H9 (cell line): Measurements from ENCODE around the gene CSDE1. TPM values are rescaled to one million over a fixed set of nuclear protein-coding genes. Genes with fewer than 3 reads are reported as not detected.

Experiments used
- DNase-seq: peaks from one replicate; pipeline ENCODE4 v3.0.0-alpha.2; 2017
- H2AFZ ChIP-seq: one replicate; pipeline ENCODE4 v1.6.1; 2013; ENCODE audit warnings: mild to moderate bottlenecking, low read length, control low read depth, moderate library complexity
- H2AK5ac ChIP-seq: 2 replicates; pipeline ENCODE4 v1.6.1; 2013; ENCODE audit warnings: low read length, control low read depth, mixed read lengths; ENCODE audit not compliant: insufficient read length
- H2BK120ac ChIP-seq: one replicate; pipeline ENCODE4 v1.6.1; 2013; ENCODE audit warnings: low read depth, mild to moderate bottlenecking, low read length, control low read depth, inconsistent platforms; ENCODE audit not compliant: poor library complexity, severe bottlenecking
- H2BK12ac ChIP-seq: 2 replicates; pipeline ENCODE4 v1.6.1; 2013; ENCODE audit warnings: low read length, control low read depth, mixed read lengths, low read depth; ENCODE audit not compliant: insufficient read length
- H2BK15ac ChIP-seq: 2 replicates; pipeline ENCODE4 v1.6.1; 2013; ENCODE audit warnings: low read depth, low read length, control low read depth
- H2BK20ac ChIP-seq: one replicate; pipeline ENCODE4 v1.6.1; 2013; ENCODE audit warnings: low read depth, mild to moderate bottlenecking, low read length, control low read depth, inconsistent platforms; ENCODE audit not compliant: poor library complexity, severe bottlenecking
- H2BK5ac ChIP-seq: 2 replicates; pipeline ENCODE4 v1.6.1; 2013; ENCODE audit warnings: low read length, control low read depth, mixed read lengths; ENCODE audit not compliant: insufficient read length
- H3K14ac ChIP-seq: 2 replicates; pipeline ENCODE4 v1.6.1; 2013; ENCODE audit warnings: low read length, control low read depth; ENCODE audit not compliant: insufficient read depth
- H3K18ac ChIP-seq: 2 replicates; pipeline ENCODE4 v1.6.1; 2013; ENCODE audit warnings: low read depth, mild to moderate bottlenecking, mixed read lengths, low read length, control low read depth; ENCODE audit not compliant: insufficient read length
- H3K23ac ChIP-seq: 2 replicates; pipeline ENCODE4 v1.6.1; 2013; ENCODE audit warnings: low read length, control low read depth, mixed read lengths, low read depth; ENCODE audit not compliant: insufficient read length
- H3K23me2 ChIP-seq: 2 replicates; pipeline ENCODE4 v1.6.1; 2013; ENCODE audit warnings: low read depth, mild to moderate bottlenecking, mixed read lengths, low read length, control low read depth; ENCODE audit not compliant: insufficient read length, poor library complexity, severe bottlenecking
- H3K27ac ChIP-seq: 2 replicates; pipeline ENCODE4 v1.5.1; 2013; ENCODE audit warnings: low read length, control low read depth, mixed read lengths, low read depth; ENCODE audit not compliant: insufficient read length
- H3K27me3 ChIP-seq: 2 replicates; pipeline ENCODE4 v1.6.1; 2013; ENCODE audit warnings: low read length, control low read depth, inconsistent platforms; ENCODE audit not compliant: insufficient read depth
- H3K4ac ChIP-seq: 2 replicates; pipeline ENCODE4 v1.6.1; 2013; ENCODE audit warnings: low read depth, mild to moderate bottlenecking, control low read depth, inconsistent platforms, low read length, moderate library complexity
- H3K4me1 ChIP-seq: 2 replicates; pipeline ENCODE4 v1.6.1; 2013; ENCODE audit warnings: low read length, control low read depth, inconsistent platforms; ENCODE audit not compliant: insufficient read depth
- H3K4me2 ChIP-seq: 2 replicates; pipeline ENCODE4 v1.6.1; 2013; ENCODE audit warnings: low read length, control low read depth, mixed read lengths; ENCODE audit not compliant: insufficient read length, insufficient read depth
- H3K56ac ChIP-seq: 2 replicates; pipeline ENCODE4 v1.6.1; 2013; ENCODE audit warnings: low read depth, mild to moderate bottlenecking, mixed read lengths, low read length, control low read depth; ENCODE audit not compliant: insufficient read length
- H3K79me1 ChIP-seq: 2 replicates; pipeline ENCODE4 v1.6.1; 2013; ENCODE audit warnings: low read depth, mild to moderate bottlenecking, moderate library complexity, low read length, control low read depth, inconsistent platforms; ENCODE audit not compliant: insufficient read depth, poor library complexity, severe bottlenecking
- H3K79me2 ChIP-seq: 2 replicates; pipeline ENCODE4 v1.6.1; 2013; ENCODE audit warnings: low read length, control low read depth, inconsistent platforms; ENCODE audit not compliant: insufficient read depth
- H3K9ac ChIP-seq: 2 replicates; pipeline ENCODE4 v1.6.1; 2013; ENCODE audit warnings: low read length, control low read depth, mixed read lengths; ENCODE audit not compliant: insufficient read length; ENCODE audit errors: extremely low read depth
- H3K9me3 ChIP-seq: one replicate; pipeline ENCODE4 v1.6.1; 2013; ENCODE audit warnings: low read depth, low read length, inconsistent platforms; ENCODE audit not compliant: control insufficient read depth
- H3T11ph ChIP-seq: one replicate; pipeline ENCODE4 v1.6.1; 2013; ENCODE audit warnings: mild to moderate bottlenecking, low read length, control low read depth, inconsistent platforms
- H4K20me1 ChIP-seq: one replicate; pipeline ENCODE4 v1.6.1; 2013; ENCODE audit not compliant: control insufficient read depth, insufficient read length, insufficient read depth
- H4K5ac ChIP-seq: 2 replicates; pipeline ENCODE4 v1.6.1; 2013; ENCODE audit warnings: low read depth, mild to moderate bottlenecking, mixed read lengths, low read length, control low read depth; ENCODE audit not compliant: insufficient read length
- H4K8ac ChIP-seq: replicated peaks from 2 replicates; pipeline ENCODE4 v1.6.1; 2013; ENCODE audit warnings: low read length, control low read depth, mixed read lengths, low read depth; ENCODE audit not compliant: insufficient read length
- H4K91ac ChIP-seq: 2 replicates; pipeline ENCODE4 v1.6.1; 2013; ENCODE audit warnings: low read depth, mild to moderate bottlenecking, moderate library complexity, mixed read lengths, low read length, control low read depth; ENCODE audit not compliant: insufficient read length
- H3K27ac Mint-ChIP-seq, 3 experiments: 2 replicates in 2 of 3; 3 replicates in 1 of 3; pipeline ENCODE4 v1.8.0; 2020 to 2021; ENCODE audit warnings: mixed read lengths in 3 of 3, mild to moderate bottlenecking in 1 of 3, moderate library complexity in 1 of 3
- H3K27me3 Mint-ChIP-seq: 2 replicates; pipeline ENCODE4 v1.8.0; 2021; ENCODE audit warnings: low read depth, mild to moderate bottlenecking, moderate library complexity, mixed read lengths
- H3K36me3 Mint-ChIP-seq, 3 experiments: 2 replicates in 2 of 3; 3 replicates in 1 of 3; pipeline ENCODE4 v1.8.0; 2020 to 2021; ENCODE audit warnings: low read depth in 3 of 3, mixed read lengths in 3 of 3; ENCODE audit not compliant: insufficient read depth in 1 of 3
- H3K4me1 Mint-ChIP-seq, 2 experiments: 2 replicates each; pipeline ENCODE4 v1.8.0; 2020; ENCODE audit warnings: mixed read lengths in 2 of 2
- H3K4me3 Mint-ChIP-seq, 2 experiments: 2 replicates in 1 of 2; 3 replicates in 1 of 2; pipeline ENCODE4 v1.8.0; 2020 to 2021; ENCODE audit warnings: mild to moderate bottlenecking in 2 of 2, mixed read lengths in 2 of 2, moderate library complexity in 1 of 2
- H3K9me3 Mint-ChIP-seq, 2 experiments: 2 replicates in 1 of 2; 3 replicates in 1 of 2; pipeline ENCODE4 v1.8.0; 2020; ENCODE audit warnings: mild to moderate bottlenecking in 2 of 2, mixed read lengths in 2 of 2, moderate library complexity in 1 of 2
- CTCF ChIP-seq: fragments of 200-600 bp; sonication (generic); conservative IDR thresholded peaks from 3 replicates; pipeline ENCODE4 v1.8.0; 2021; ENCODE audit warnings: antibody characterized with exemption, mild to moderate bottlenecking
- WGBS: extraction: QIAGEN DNeasy Blood & Tissue Kit; methylation state at CpG from one replicate; pipeline ENCODE4 v1.1.7; 2013; ENCODE audit warnings: missing lambda C conversion rate, low lambda C conversion rate, mixed read lengths; ENCODE audit not compliant: insufficient read length; ENCODE audit errors: extremely low coverage; 5-methylcytosine and 5-hydroxymethylcytosine counted together
- total RNA-seq: library from RNA; stranded (reverse); gene quantifications from 2 replicates; pipeline ENCODE4 v1.2.1, GENCODE V29; 2021

The CSDE1 gene
- total RNA-seq, 1 experiment from 2014 or later, result 645 TPM

DNA sequence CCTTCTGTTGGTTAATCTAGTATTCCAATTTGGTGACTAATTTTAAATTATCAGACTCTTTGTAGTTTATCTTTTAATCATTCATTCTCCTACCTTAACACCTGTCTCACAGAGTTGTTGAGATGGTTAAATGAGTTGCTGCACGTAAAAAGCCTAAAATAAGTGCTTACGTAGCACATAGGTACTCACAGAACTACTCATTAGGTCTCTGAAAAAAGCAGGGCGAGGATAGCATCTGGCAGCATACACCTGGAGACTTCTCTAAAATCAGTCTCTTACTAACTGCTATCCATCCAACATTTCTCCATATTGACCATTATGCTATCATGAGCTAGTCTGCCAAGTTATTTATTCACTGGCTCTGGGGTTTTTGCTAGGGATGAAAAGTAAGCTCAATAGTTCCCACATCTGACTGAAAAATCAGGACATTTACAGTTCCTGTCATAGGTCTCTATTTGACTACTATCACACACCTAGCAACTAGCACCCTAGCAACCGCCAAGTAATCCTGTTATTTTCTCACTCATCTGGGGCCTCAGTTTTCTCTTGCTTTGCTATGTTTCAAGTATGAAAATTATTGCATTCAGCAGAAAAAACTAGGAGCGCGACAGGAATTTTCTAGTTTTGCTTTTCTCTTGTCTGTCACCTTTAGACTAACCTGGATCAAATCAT lies 11.2 kb downstream of the CSDE1 start:
- Histone ChIP-seq H3K9me3 (no peaks in the 10 kb centered on the region), H3K4me2 (no peak overlapping the region), H3K14ac (no peak overlapping the region), H3K56ac (no peak overlapping the region), H4K20me1 (peaks cover 3% of the 10 kb centered on the region), H2BK12ac (no peak overlapping the region), H3K27me3 (no peaks in the 10 kb centered on the region), H3K18ac (no peak overlapping the region), H2AFZ (no peak overlapping the region), H2BK20ac (no peak overlapping the region), H2BK15ac (no peak overlapping the region), H3K79me1 (peaks cover 5% of the 10 kb centered on the region), H3K9ac (no peak overlapping the region), H3K27ac (no peak overlapping the region), H4K5ac (no peak overlapping the region), H2AK5ac (no peak overlapping the region), H3T11ph (no peak overlapping the region), H4K91ac (no peak overlapping the region), H3K4me1 (no peaks in the 10 kb centered on the region), H3K23ac (no peak overlapping the region), H2BK120ac (no peak overlapping the region), H3K79me2 (peaks cover 51% of the 10 kb centered on the region), H4K8ac (no peak overlapping the region), H2BK5ac (no peak overlapping the region), H3K4ac (no peak overlapping the region), H3K23me2 (no peaks in the 10 kb centered on the region)
- peaks cover 45 to 85% (median 66%) of the 10 kb centered on the region in 3 experiments for H3K36me3 Mint-ChIP-seq
- H3K4me1 Mint-ChIP-seq, result peaks cover 0 to 5% of the 10 kb centered on the region in 2 experiments; a peak in 2 of 4 replicates
- H3K9me3 Mint-ChIP-seq, result no peaks in the 10 kb centered on the region
- H3K27ac Mint-ChIP-seq, result no peak overlapping the region
- no CpG with 5 or more reads among the region's 6 CpGs for WGBS
- no peak for TF ChIP-seq CTCF
- H3K4me3 Mint-ChIP-seq, result no peak overlapping the region
- no peak for DNase-seq
- no peaks in the 10 kb centered on the region for H3K27me3 Mint-ChIP-seq
